Body of pancreas (tissue), 4 donors: ENCODE data around the gene IL17F. TPM values are rescaled to one million over a fixed set of nuclear protein-coding genes. Genes with fewer than 3 reads are reported as not detected.

Experiments used
- ATAC-seq: fragments of 150-250 bp; one replicate; pipeline ENCODE4 v1.9.1; 2016
- DNase-seq, 4 donors: peaks; one replicate each; pipeline ENCODE4 v3.0.0-alpha.2; 2019
- H3K27ac ChIP-seq, 4 donors: fragments of 200-600 bp; sonication (generic); 1 replicate in 3 of 4; 2 replicates in 1 of 4; pipeline versions ENCODE4 v1.5.1 to v1.6.1; 2016 to 2019; ENCODE audit warnings: mild to moderate bottlenecking in 1 of 4, mixed read lengths in 1 of 4, moderate library complexity in 1 of 4
- H3K27me3 ChIP-seq, 2 donors: fragments of 200-600 bp; sonication (generic); one replicate each; pipeline ENCODE4 v1.6.0; 2016; ENCODE audit warnings: mild to moderate bottlenecking in 1 of 2
- H3K36me3 ChIP-seq, 2 donors: fragments of 200-600 bp; sonication (generic); replicated peaks in 1 of 2; 2 replicates each; pipeline ENCODE4 v1.5.1; 2016; ENCODE audit warnings: low read depth in 2 of 2; ENCODE audit not compliant: insufficient read depth in 1 of 2
- H3K4me1 ChIP-seq: fragments of 200-600 bp; sonication (generic); one replicate; pipeline ENCODE4 v1.6.0; 2016
- H3K4me3 ChIP-seq, 2 donors: fragments of 200-600 bp; sonication (generic); 1 replicate in 1 of 2; 2 replicates in 1 of 2; pipeline ENCODE4 v1.5.1; 2016 to 2019
- H3K9me3 ChIP-seq, 3 donors: fragments of 200-600 bp; sonication (generic); 1 replicate in 2 of 3; 2 replicates in 1 of 3; pipeline ENCODE4 v1.5.1; 2016
- POLR2A ChIP-seq, 3 donors: fragments of 450-650 bp; IDR thresholded peaks; one replicate each; pipeline ENCODE4 v1.6.1; 2016; ENCODE audit warnings: antibody characterized with exemption in 3 of 3, mild to moderate bottlenecking in 2 of 3
- WGBS, 2 donors: methylation state at CpG; one replicate each; pipeline ENCODE4 v1.1.5; 2017; 5-methylcytosine and 5-hydroxymethylcytosine counted together
- intact Hi-C: fragments of 100-400 bp; cut with DNase I; formaldehyde crosslinking; loops from one replicate; pipeline ENCODE4 v1.15.1; 2023
- total RNA-seq, 2 donors: library from RNA; depleted of rRNA; stranded (reverse); fragments of >200 nt; gene quantifications; one replicate each; pipeline ENCODE4 v1.1.0, GENCODE V29; 2016
- TF ChIP-seq, protein P1 (sequence below), 7 experiments: fragments of 450-650 bp in 4 of 7; fragments of 200-600 bp in 3 of 7; sonication (generic) in 3 of 7; IDR thresholded peaks; one replicate each; pipeline ENCODE4 v1.5.1; 2016 to 2019; ENCODE audit warnings: antibody characterized with exemption in 7 of 7

IL17F gene
- total RNA-seq, 2 donors from 2014 or later: not detected

DNA sequence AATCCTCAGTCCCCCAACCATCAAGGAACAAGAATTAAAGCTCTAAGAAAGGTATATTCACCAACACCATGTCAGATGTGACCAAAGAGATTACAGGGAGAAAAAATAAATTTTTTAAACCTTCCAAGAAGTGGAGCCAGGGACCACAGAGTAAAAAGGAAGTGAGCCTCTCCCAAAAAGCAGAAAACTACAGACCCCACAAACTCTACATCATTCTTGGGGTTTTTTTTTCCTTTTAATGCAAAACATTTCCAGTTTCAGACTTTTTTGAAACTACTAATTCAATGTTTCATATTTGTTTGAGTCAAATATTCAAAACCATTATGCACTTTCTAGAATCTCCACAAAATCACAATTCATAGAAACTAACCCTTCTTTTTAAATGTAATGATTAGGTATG, 6.8 kb upstream of the IL17F start:
- TF ChIP-seq POLR2A (IDR thresholded peaks at IDR 0.05): no peak
- TF ChIP-seq, protein P1, sequence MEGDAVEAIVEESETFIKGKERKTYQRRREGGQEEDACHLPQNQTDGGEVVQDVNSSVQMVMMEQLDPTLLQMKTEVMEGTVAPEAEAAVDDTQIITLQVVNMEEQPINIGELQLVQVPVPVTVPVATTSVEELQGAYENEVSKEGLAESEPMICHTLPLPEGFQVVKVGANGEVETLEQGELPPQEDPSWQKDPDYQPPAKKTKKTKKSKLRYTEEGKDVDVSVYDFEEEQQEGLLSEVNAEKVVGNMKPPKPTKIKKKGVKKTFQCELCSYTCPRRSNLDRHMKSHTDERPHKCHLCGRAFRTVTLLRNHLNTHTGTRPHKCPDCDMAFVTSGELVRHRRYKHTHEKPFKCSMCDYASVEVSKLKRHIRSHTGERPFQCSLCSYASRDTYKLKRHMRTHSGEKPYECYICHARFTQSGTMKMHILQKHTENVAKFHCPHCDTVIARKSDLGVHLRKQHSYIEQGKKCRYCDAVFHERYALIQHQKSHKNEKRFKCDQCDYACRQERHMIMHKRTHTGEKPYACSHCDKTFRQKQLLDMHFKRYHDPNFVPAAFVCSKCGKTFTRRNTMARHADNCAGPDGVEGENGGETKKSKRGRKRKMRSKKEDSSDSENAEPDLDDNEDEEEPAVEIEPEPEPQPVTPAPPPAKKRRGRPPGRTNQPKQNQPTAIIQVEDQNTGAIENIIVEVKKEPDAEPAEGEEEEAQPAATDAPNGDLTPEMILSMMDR (IDR thresholded peaks at IDR 0.05): no peak
- Histone ChIP-seq H3K9me3 (no peaks in the 10 kb centered on the region), H3K4me1 (no peaks in the 10 kb centered on the region), H3K36me3 (no peaks in the 10 kb centered on the region), H3K27me3 (no peaks in the 10 kb centered on the region), H3K27ac (no peak overlapping the region), H3K4me3 (no peak overlapping the region)
- no peak for DNase-seq
- intact Hi-C loops: no loop called here
- no peak for ATAC-seq

DNA sequence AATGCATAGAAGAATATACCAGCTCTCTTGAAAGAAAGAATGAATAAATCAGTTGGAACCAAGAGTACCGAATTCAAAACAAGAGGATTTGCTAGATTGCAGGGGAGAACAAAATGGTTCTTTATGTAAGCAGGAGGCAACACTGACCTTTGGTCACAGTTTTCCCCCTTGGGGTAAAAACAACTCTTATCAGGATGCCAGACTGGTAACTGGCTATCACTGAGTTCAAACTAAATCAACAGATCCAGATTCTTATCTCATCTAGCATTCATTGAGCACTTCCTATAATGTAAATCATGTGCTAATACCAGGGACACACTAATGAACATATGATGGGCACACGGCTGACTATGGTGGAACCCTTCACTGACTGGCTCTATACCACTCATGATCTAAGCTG, 4.8 kb upstream of the IL17F start:
- 70% methylated on average over 2 of the region's 2 CpGs for WGBS, 2 donors
- DNase-seq (no peak), ATAC-seq (no peak)
- no peaks in the 10 kb centered on the region for H3K9me3 ChIP-seq
- H3K4me3 ChIP-seq: no peak overlapping the region
- no peak for TF ChIP-seq POLR2A (IDR thresholded peaks at IDR 0.05)
- TF ChIP-seq, protein P1 (IDR thresholded peaks at IDR 0.05): no peak
- no peaks in the 10 kb centered on the region for H3K36me3 ChIP-seq
- no peaks in the 10 kb centered on the region for H3K27me3 ChIP-seq
- intact Hi-C loops: no loop called here
- H3K27ac ChIP-seq: no peak overlapping the region
- H3K4me1 ChIP-seq: no peaks in the 10 kb centered on the region

DNA sequence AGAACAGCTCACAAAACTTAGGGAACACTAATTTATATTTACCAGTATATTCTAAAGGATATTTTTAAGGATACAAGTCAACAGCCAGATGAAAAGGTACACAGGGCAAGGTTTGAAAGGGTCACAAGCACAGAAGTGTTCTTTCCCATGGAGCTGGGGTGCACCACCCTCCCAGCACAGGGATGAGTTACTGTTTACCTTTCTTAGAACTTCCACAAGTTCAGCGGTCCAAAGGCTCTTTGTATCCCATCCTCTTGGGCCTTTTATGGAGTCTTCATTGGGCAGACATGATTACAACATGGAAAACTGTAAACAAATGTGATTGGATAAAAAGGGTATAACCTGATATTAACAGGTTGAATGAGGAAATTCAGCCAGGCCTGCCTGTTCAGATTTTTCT, 1.1 kb upstream of the IL17F start:
- Histone ChIP-seq H3K4me3 (no peak overlapping the region), H3K27me3 (no peaks in the 10 kb centered on the region), H3K27ac (no peak overlapping the region), H3K9me3 (no peaks in the 10 kb centered on the region), H3K4me1 (no peaks in the 10 kb centered on the region), H3K36me3 (no peaks in the 10 kb centered on the region)
- intact Hi-C loops: no loop called here
- ATAC-seq (no peak), DNase-seq (no peak)
- WGBS, 2 donors: 76 to 86% methylated on average over 1 of the region's 1 CpG
- TF ChIP-seq POLR2A (IDR thresholded peaks at IDR 0.05): no peak
- TF ChIP-seq, protein P1 (IDR thresholded peaks at IDR 0.05): no peak

DNA sequence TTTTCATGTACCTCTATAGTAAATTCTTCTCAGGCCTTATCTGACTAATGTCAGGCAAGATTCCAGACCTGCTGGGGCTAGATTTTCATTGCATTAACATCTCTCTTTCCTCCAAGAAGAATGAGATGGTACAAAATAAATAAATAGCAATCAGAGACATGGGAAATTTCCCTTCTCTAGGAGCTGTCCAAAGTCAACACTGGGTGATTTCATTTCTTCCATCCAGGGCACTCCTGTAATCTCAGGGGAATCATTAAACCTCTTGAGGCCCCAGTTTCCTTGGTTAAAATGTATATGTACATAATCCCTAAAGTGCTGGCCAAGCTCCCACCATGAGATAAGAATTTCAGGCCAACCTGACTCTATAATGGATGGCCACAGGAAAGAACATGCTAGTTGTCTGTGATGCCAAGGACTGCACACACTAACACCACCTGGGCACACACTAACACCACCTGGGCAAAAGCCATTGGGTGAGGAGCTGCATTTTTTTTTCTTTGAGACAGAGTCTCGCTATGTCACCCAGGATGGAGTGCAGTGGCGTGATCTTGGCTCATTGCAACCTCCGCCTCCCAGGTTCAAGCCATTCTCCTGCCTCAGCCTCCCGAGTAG, 912 bp downstream of the IL17F start:
- no peak for TF ChIP-seq POLR2A (IDR thresholded peaks at IDR 0.05)
- TF ChIP-seq, protein P1 (IDR thresholded peaks at IDR 0.05): no peak
- intact Hi-C loops: no loop called here
- ATAC-seq (no peak), DNase-seq (no peak)
- Histone ChIP-seq H3K27me3 (no peaks in the 10 kb centered on the region), H3K4me3 (no peak overlapping the region), H3K36me3 (no peaks in the 10 kb centered on the region), H3K4me1 (no peaks in the 10 kb centered on the region), H3K9me3 (no peaks in the 10 kb centered on the region), H3K27ac (no peak overlapping the region)
- 87 to 91% methylated on average over 4 of the region's 4 CpGs for WGBS, 2 donors

DNA sequence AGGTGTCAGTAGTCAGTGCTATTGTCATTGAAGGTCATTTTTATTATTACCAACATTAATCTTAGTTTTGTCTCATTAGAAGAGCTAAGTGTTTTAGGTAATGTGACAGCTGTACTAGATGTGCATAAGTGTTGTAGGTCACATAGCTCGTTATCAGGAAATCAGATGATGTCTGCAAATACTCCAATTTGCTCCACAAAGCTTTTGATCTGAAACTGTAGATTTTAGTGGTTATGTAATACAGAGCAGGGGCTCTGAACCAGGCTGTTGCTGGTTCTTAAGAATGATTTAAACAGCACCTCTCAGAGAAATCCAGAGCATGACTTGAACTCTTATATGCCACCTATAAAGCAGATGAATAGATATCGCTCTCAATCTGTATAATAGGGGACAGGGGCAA, 2.5 kb downstream of the IL17F start:
- TF ChIP-seq, protein P1 (IDR thresholded peaks at IDR 0.05): no peak
- TF ChIP-seq POLR2A (IDR thresholded peaks at IDR 0.05): no peak
- no peaks in the 10 kb centered on the region for H3K9me3 ChIP-seq
- H3K27me3 ChIP-seq: no peaks in the 10 kb centered on the region
- ATAC-seq: no peak
- DNase-seq: no peak
- intact Hi-C loops: no loop called here
- H3K27ac ChIP-seq: no peak overlapping the region
- H3K4me1 ChIP-seq: no peaks in the 10 kb centered on the region
- 61 to 64% methylated on average over 2 of the region's 2 CpGs for WGBS, 2 donors
- no peaks in the 10 kb centered on the region for H3K36me3 ChIP-seq
- no peak overlapping the region for H3K4me3 ChIP-seq
